Suppressor macrophage treated with lipopolysaccharide for 1 hour (primary cell): ENCODE measurements around the gene PYM1.

Experiments
- DNase-seq, 3 donors: peaks; one replicate each; pipeline ENCODE4 v3.0.0-alpha.2; 2020 to 2022

PYM1 gene

GRCh38 chr12:55927588-55928502 lies at the start of gene PYM1:
Gene PYM1, minus strand, starts transcription at chr12:55927894. Its CDS starts 133 bp downstream, at chr12:55927761.
- peak; percentile 84 to 90 (median 89) for DNase-seq

- DNase-seq: peak; percentile 55 to 77 (median 64)
Observed at GRCh38 chr12:55974308-55974730, 46.6 kb upstream of the PYM1 start.

- peak; percentile 99 to 100 (median 99) for DNase-seq
Observed at GRCh38 chr12:55973599-55974307, 46.1 kb upstream of the PYM1 start, which contains the start of gene RAB5B. Gene RAB5B, plus strand, starts transcription at chr12:55974078. Its CDS starts 12,883 bp downstream, at chr12:55986961.

- DNase-seq: no peak
Observed at GRCh38 chr12:55972911-55973598, 45.4 kb upstream of the PYM1 start.

GRCh38 chr12:55972456-55972855 lies 44.8 kb upstream of the PYM1 start:
- no peak for DNase-seq

- DNase-seq: no peak
Observed at GRCh38 chr12:55972042-55972441, 44.3 kb upstream of the PYM1 start.

- peak in 2 of 3 donors; percentile 10 to 37 for DNase-seq
Observed at GRCh38 chr12:55970775-55971174, 43.1 kb upstream of the PYM1 start.

GRCh38 chr12:55969356-55969755 lies 41.7 kb upstream of the PYM1 start:
- no peak for DNase-seq

- peak; percentile 90 to 96 (median 92) for DNase-seq
Observed at GRCh38 chr12:55966408-55967281, 39.0 kb upstream of the PYM1 start, which contains the start of gene CDK2. Gene CDK2, plus strand, starts transcription at chr12:55966830. Its CDS starts 179 bp downstream, at chr12:55967009.

GRCh38 chr12:55965941-55966407 lies 38.3 kb upstream of the PYM1 start, which contains the start of gene PMEL:
Gene PMEL, minus strand, starts transcription at chr12:55966042. Its CDS starts 31 bp downstream, at chr12:55966011.
- DNase-seq: peak in 2 of 3 donors; percentile 31 to 41

- peak in 1 of 3 donors; percentile 10 for DNase-seq
Observed at GRCh38 chr12:55965240-55965639, 37.5 kb upstream of the PYM1 start.

GRCh38 chr12:55963760-55964159 lies 36.1 kb upstream of the PYM1 start:
- DNase-seq: peak in 1 of 3 donors; percentile 6

GRCh38 chr12:55957106-55957859 lies 29.6 kb upstream of the PYM1 start:
- no peak for DNase-seq

GRCh38 chr12:55955800-55956508 lies 28.3 kb upstream of the PYM1 start:
- peak in 1 of 3 donors; percentile 34 for DNase-seq

GRCh38 chr12:55955344-55955743 lies 27.6 kb upstream of the PYM1 start:
- DNase-seq: no peak

- no peak for DNase-seq
Observed at GRCh38 chr12:55946553-55946952, 18.9 kb upstream of the PYM1 start.

GRCh38 chr12:55942577-55943136 lies 15.0 kb upstream of the PYM1 start:
- DNase-seq: no peak

- DNase-seq: no peak
Observed at GRCh38 chr12:55942055-55942454, 14.4 kb upstream of the PYM1 start.

- DNase-seq: peak; percentile 88 to 94 (median 93)
Observed at GRCh38 chr12:55940065-55940732, 12.5 kb upstream of the PYM1 start.
